ENCODE results near the gene RCCD1.

Gene RCCD1

DNA sequence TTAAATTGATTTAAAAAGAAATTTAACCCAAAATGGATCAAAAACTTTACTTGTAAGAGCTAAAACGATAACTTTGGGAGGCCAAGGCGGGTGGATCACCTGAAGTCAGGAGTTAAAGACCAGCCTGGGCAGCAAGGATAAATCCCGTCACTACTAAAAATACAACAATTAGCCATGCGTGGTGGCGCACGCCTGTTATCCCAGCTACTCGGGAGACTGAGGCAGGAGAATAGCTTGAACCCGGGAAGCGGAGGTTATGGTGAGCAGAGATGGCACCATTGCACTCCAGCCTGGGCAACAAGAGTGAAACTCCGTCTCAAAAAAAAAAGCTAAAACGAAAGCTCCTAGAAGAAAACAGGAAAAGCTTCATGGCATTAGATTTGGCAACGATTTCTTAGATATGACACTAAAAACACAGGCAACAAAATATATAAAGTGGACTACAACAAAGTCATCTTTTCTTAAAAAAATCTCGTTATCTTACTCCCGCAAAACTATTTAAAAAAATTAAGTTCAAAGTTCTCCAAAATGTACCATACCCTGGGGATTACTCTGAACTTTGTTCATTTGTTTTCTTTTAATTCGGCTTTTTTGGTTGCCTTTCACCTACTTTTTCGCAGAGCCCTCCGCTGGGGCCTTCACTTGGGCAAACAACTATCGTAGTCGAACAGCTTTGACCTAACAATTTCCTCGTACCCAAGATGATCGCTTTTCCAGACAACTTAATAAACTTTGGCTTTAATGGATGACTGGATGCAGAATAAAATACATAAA, 25.3 kb upstream of the RCCD1 start:
- Histone ChIP-seq H3K36me3 (no peaks in the 10 kb centered on the region), H3K27ac (no peak overlapping the region), H3K9me3 (ENCODE audit: severe bottlenecking) (no peaks in the 10 kb centered on the region), H3K4me3 (ENCODE audit: low read depth, low read length) (no peak overlapping the region), H3K27me3 (ENCODE audit: insufficient read depth, low read depth, severe bottlenecking) (no peaks in the 10 kb centered on the region)
- no peak for TF ChIP-seq CTCF (IDR thresholded peaks at IDR 0.05; ENCODE audit: low read depth, low read length)
- no peak for DNase-seq

GRCh38 chr15:90930861-90931574, 23.7 kb upstream of the RCCD1 start:
- no peak for TF ChIP-seq CTCF (IDR thresholded peaks at IDR 0.05; ENCODE audit: low read depth, low read length)
- no peaks in the 10 kb centered on the region for H3K9me3 ChIP-seq (ENCODE audit: severe bottlenecking)
- H3K36me3 ChIP-seq, result no peaks in the 10 kb centered on the region
- no peak overlapping the region for H3K4me3 ChIP-seq (ENCODE audit: low read depth, low read length)
- no peak for DNase-seq
- no peak overlapping the region for H3K27ac ChIP-seq
- no peaks in the 10 kb centered on the region for H3K27me3 ChIP-seq (ENCODE audit: insufficient read depth, low read depth, severe bottlenecking)

DNA sequence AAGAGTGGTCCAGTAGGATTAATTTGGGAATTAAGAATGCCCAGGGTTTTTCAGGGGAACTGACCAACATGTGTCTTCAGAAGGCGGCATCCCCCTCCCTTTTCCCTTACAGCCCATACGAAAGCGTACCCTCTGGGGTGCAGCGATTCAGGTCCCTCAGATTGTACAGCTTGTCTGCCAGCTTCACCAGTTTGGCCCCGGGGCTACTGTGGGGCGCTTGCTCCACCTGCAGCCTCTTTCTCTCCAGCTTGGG, 23.2 kb upstream of the RCCD1 start:
- DNase-seq, result no peak
- peak overlapping the region; percentile 74 for H3K4me3 ChIP-seq (ENCODE audit: low read depth, low read length)
- TF ChIP-seq CTCF (IDR thresholded peaks at IDR 0.05; ENCODE audit: low read depth, low read length), result no peak
- no peaks in the 10 kb centered on the region for H3K9me3 ChIP-seq (ENCODE audit: severe bottlenecking)
- H3K27ac ChIP-seq, result no peak overlapping the region
- no peaks in the 10 kb centered on the region for H3K36me3 ChIP-seq
- no peaks in the 10 kb centered on the region for H3K27me3 ChIP-seq (ENCODE audit: insufficient read depth, low read depth, severe bottlenecking)

GRCh38 chr15:90931828-90932659, 22.6 kb upstream of the RCCD1 start, which contains the start of gene HDDC3:
Gene HDDC3, minus strand, starts transcription at chr15:90932549. Its CDS starts 9 bp downstream, at chr15:90932540.
- no peaks in the 10 kb centered on the region for H3K27me3 ChIP-seq (ENCODE audit: insufficient read depth, low read depth, severe bottlenecking)
- H3K36me3 ChIP-seq, result peaks cover 3% of the 10 kb centered on the region; the same call in 1 of the 2 replicates
- no peaks in the 10 kb centered on the region for H3K9me3 ChIP-seq (ENCODE audit: severe bottlenecking)
- peak; percentile 91 for DNase-seq
- TF ChIP-seq CTCF (IDR thresholded peaks at IDR 0.05; ENCODE audit: low read depth, low read length), result peak; percentile 89
- peak within 1 kb of the TSS; percentile 25 for H3K27ac ChIP-seq
- peak within 1 kb of the TSS; percentile 74 for H3K4me3 ChIP-seq (ENCODE audit: low read depth, low read length)

DNA sequence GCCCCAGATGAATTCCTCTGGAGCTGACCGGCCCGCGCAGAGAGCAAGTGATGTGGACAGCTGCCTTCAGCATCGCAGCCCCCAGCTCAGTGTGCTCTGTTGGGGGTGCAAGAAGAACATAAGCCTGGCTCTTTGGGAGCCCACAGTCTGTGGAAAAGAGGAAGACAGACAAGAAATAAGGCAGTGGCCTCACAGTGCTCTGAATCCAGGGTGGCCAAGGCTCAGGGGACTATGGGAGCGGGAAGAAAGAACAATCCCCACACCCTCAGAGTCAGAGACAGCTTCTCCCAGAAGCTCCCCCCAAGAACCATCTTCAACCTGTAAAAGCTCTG, 22.1 kb upstream of the RCCD1 start:
- H3K27ac ChIP-seq, result no peak overlapping the region

More for the DNA sequence above, 22.1 kb upstream of the RCCD1 start:
- Histone ChIP-seq H3K27me3 (ENCODE audit: insufficient read depth, low read depth, severe bottlenecking) (no peaks in the 10 kb centered on the region), H3K36me3 (peaks cover 4% of the 10 kb centered on the region; the same call in 1 of the 2 replicates), H3K4me3 (ENCODE audit: low read depth, low read length) (0 out of 2 replicates have a peak overlapping the region, but pooled peaks have one; percentile 74), H3K9me3 (ENCODE audit: severe bottlenecking) (no peaks in the 10 kb centered on the region)
- TF ChIP-seq CTCF (IDR thresholded peaks at IDR 0.05; ENCODE audit: low read depth, low read length), result no peak
- no peak for DNase-seq

Measured in WERI-Rb-1 (cell line).